ENCODE data around the gene STIM2.

GRCh38 chr4:27057053-27057452 lies 196.4 kb downstream of the STIM2 start:
- TF ChIP-seq JUND (IDR thresholded peaks at IDR 0.05; ENCODE audit: borderline replicate concordance, low read depth, low read length) (no peak), JUND (tag; IDR thresholded peaks at IDR 0.05; ENCODE audit: borderline replicate concordance, low read depth, low read length) (no peak), PTTG1 (tag; IDR thresholded peaks at IDR 0.05; ENCODE audit: low read depth) (no peak), GATAD2A (IDR thresholded peaks at IDR 0.05) (no peak)
- TF ChIP-seq, protein P1, sequence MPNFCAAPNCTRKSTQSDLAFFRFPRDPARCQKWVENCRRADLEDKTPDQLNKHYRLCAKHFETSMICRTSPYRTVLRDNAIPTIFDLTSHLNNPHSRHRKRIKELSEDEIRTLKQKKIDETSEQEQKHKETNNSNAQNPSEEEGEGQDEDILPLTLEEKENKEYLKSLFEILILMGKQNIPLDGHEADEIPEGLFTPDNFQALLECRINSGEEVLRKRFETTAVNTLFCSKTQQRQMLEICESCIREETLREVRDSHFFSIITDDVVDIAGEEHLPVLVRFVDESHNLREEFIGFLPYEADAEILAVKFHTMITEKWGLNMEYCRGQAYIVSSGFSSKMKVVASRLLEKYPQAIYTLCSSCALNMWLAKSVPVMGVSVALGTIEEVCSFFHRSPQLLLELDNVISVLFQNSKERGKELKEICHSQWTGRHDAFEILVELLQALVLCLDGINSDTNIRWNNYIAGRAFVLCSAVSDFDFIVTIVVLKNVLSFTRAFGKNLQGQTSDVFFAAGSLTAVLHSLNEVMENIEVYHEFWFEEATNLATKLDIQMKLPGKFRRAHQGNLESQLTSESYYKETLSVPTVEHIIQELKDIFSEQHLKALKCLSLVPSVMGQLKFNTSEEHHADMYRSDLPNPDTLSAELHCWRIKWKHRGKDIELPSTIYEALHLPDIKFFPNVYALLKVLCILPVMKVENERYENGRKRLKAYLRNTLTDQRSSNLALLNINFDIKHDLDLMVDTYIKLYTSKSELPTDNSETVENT (CRISPR knock-in tag; IDR thresholded peaks at IDR 0.05) = no peak

Measured in K562 (cell line).